HT-29 (cell line): ENCODE results near the gene ADCY5. TPM values are rescaled to one million over a fixed set of nuclear protein-coding genes. Genes with fewer than 3 reads are reported as not detected.

ENCODE experiments used
- DNase-seq: peaks from one replicate; pipeline ENCODE4 v3.0.0-alpha.2; 2015; ENCODE audit warnings: low spot score
- total RNA-seq: library from RNA; depleted of rRNA; stranded (reverse); fragments of >200 nt; shearing (Covaris generic); gene quantifications from 2 replicates; pipeline ENCODE4 v1.2.3, GENCODE V29; 2014

ADCY5 gene
- total RNA-seq, 1 experiment from 2014 or later: 1.6 TPM

DNA sequence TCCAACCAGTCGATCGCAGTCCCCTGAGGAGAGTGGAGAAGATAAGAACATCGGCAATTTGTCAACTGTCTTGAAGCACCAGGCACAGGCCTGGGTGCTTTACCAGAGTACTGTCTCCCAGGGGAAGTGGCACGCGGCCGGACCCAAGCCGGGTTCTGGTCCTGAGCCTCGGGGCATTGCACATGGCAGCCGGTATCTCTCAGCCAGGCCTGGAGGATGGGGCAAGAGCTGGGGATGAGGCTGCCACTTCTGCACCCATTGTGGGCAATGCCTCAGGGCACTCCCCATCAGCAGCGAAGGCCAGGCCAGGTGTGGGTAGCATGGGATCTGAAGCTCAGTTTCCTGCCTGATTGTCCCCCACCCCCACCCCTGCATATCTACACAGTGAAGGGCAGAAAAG is 77.5 kb downstream of the ADCY5 start:
- no peak for DNase-seq

DNA sequence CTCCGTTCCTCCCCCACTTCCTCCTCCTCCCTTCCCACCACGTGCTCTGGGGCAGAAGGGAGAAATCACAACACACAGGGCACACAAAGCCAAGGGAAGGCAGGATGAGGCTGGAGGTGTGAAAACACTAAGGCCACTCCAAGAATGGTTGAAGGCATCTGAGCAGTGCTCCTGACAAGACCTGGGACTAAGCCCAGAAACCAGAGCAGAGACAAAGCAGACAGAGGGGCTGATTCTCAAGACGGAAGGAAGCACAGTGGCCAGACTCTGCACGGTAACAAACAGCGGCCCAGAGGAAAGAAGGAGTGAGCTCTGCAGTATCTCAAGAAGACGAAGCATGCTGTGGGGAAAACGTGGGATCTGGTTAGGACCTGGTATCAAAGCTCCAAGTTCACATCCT is 78.1 kb downstream of the ADCY5 start:
- no peak for DNase-seq

DNA sequence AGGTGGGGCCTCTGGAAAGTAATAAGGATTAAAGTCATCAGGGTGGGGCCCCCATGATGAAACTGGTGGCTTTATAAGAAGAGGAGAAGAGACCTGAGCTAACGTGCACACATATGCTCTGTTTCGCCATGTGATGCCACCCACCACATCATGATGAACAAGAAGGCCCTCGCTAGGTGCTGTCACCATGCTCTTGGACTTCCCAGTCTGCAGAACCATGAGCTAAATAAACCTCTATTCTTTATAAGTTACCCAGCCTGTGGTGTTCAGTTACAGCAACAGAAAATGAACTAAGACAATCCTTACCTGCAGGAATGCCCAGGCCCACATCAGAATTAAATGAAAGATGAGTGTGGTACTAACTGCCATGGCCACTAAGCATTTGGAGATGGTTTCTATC is 79.8 kb downstream of the ADCY5 start:
- DNase-seq: no peak

DNA sequence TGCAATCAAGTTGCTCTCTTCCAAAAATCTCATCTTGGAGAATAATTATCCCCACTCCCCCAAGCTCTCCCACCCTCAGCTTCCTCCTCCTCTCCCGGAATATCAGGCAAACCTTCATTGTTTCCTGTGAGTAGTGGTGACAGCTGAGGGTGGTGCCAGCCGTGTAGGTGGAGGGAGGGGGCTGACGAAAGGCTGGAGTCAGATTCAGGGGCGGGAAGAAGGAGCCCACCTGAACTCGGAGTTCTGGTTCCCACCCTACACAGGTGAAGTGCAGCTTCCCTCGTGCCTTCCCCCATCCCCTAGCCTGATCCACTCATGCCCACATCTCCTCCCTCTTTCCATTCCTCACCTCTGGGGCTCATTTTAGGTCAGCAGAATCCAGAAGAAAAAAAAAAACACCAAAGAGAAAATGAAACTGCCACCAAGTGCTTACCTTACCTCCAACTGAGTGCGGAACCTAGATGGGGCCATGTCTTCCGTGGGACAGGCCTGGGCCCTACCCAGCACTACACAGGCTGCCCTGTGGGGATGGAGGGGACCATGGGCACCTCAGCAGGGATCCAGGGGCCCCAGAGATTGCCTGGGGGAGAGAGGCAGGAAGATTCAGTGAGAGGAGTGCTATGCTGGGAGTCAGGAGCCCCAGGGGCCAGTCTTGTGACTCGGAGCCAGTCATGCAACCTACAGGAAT is 81.3 kb downstream of the ADCY5 start:
- DNase-seq: no peak

DNA sequence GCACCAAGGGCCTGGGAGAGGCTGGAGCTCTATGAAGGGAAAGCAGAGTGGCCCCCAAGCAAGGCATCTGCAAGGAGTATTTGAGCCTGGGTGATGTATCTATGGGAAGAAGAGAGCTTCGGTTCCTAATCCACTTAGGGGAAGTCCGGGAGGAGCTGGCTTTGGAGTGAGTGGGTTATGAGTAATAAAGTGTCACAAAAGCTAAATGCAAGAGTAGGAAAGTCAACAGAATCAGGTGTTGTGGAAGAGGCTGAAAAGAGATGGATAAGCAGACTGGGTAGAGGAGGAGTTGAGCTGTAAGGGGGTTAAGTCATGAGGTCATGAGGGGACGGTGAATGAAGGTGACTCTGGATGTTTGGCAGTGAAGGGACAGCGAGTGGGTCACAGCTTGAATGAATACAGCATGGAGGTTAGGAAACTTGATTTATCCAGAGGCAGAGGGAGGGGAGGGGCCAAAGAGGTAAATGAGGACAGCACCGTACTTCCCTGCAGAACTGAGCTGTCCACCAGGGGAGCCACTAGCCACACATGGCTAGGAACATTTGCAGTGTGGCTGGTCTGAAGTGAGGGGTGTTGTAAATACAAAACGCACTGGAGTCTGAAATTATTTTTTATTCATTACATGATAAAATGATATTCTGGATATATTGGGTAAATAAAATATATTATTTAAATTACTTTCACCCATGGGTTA is 83.3 kb downstream of the ADCY5 start:
- DNase-seq: peak; percentile 58

DNA sequence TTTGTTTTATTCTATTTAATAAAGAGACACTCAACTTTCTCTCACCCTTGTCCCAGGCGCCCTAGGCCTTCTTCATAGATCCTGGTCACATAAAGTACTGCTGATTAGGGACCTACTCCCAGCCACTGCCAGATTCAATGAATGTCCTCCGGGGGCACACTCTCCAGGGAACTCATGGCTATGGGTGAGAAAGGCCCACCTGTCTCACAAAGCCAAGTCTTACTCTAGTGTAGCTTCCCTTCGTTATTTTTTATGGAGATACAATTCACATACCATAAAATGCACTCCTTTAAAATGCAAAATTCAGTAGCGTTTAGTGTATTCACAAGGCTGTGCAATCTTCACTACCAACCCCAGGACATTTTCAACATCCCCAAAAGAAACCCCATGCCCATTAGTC is 87.8 kb downstream of the ADCY5 start:
- DNase-seq: no peak

DNA sequence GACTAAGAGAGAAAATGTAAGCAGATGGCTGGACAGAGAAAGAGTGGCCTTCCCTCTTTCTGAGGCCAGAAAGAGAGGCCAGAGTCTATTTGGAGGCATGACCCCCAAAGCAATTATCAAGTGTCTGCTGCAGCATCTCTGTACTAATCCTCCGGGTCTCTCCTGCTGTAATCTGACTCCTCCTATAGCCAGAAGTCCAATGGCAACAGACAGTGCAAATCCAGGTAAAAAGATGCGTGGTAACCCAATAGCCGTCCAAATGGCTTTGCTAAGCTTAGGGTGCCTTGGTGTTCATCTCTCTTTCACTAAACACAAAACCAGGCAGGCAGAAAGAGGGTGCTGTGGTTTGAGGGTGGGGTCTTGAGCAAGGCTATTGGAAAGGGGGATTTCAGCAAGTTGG is 91.6 kb downstream of the ADCY5 start:
- DNase-seq: no peak

DNA sequence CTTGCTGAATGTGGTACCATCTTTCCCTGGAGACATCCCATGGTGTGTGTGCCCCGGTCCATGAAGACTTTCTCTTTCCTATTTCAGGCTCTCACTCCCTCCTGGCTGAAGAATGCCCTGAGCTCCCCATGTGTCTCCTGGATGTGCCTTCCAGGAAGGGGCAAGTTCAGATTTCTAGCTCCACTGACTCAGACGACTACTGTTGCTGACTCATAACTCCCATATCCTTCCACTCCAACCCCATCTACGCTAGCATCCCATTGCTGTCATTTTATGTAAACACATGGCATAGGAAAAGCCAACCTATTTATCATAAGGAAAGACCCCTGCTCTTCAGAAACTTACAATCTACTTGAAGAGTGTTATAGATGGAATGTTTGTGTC is 95.0 kb downstream of the ADCY5 start:
- no peak for DNase-seq

DNA sequence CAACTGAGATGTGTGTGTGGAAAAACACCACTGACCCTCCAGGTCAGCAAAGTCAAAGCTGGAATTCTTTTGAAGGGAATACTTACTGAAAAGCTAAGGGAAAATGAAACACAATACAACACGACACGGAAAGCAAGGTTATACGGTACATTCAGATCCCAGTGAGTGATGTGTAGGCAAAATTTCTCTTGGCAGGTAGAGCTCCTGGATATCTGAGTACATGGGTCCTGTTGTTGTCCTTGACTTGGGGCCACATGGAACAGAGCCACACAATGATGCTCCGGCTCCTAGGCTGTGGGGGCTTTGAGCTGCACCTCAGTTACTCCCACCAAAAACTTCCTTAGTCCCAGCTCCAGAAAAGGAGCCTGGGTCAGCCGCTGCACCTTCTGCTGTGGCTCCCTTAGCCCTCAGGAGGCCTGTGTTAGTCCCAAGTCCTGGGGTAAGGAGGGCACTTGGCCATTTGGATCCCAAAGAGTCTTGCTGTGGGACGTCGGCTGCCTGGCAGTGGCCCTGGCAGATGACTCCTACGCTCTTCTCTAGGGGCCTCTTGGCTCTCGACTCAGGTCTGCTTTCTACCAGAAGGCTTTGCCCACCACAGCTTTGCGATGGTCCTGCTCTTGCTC is 95.6 kb downstream of the ADCY5 start:
- DNase-seq: no peak

DNA sequence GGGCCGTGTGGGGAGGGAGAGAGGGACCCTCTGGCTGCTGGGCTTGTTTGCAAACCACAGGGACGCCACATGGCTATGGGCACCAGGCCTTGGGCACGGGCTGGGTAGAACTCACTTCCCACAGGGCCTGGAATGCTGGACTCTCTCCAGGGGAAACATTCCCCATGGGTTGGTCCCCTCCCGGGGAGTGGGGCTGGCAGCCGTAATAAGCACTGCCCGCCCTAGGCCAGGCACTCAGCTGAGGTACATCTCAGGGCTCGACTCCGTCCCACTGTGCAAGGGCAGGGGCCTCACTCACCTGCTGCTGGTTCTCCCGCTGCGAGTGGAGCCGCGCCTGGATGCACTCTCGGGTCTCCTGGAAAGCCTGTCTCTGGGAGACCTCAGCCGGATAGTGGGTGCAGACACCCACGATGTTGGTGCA is 96.7 kb downstream of the ADCY5 start:
- DNase-seq: no peak

DNA sequence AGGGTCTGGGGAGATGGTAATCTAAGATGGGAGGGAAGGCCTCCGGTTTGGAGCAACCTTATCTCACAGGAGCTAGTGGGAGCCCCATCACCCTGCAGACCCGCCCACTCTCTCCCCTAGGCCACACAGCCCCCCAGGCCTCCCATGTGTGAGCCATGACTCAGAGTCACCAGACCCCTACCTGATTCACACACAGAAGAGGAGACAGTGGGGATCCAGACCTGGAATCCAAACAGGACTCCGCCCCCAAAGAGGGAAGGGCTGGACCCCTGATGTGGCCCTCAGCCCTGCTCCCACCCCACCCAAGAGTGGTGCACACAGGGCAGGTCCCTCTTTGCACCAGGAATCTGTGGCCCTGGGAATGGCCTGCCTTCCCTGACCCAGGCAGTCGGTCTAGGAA is 97.4 kb downstream of the ADCY5 start:
- no peak for DNase-seq

DNA sequence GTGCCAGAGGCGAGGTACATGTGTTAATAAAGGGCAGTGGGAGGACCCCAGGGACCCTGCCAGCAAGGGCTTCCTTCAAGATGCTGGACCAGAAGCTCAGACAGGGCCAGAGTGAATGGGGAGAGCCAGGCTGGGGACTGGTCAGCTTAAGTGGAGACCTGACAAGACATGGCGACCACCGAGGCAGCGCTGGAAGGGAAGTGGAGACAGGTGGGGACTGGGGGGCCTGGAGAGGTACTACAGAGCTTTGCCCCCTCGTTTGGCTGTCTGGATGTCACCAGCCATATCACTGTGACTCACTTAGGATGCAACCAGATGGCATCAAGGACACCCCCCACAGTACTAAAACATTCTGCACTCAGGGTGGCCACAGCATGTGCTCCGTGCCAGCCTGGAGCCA is 97.9 kb downstream of the ADCY5 start:
- no peak for DNase-seq

DNA sequence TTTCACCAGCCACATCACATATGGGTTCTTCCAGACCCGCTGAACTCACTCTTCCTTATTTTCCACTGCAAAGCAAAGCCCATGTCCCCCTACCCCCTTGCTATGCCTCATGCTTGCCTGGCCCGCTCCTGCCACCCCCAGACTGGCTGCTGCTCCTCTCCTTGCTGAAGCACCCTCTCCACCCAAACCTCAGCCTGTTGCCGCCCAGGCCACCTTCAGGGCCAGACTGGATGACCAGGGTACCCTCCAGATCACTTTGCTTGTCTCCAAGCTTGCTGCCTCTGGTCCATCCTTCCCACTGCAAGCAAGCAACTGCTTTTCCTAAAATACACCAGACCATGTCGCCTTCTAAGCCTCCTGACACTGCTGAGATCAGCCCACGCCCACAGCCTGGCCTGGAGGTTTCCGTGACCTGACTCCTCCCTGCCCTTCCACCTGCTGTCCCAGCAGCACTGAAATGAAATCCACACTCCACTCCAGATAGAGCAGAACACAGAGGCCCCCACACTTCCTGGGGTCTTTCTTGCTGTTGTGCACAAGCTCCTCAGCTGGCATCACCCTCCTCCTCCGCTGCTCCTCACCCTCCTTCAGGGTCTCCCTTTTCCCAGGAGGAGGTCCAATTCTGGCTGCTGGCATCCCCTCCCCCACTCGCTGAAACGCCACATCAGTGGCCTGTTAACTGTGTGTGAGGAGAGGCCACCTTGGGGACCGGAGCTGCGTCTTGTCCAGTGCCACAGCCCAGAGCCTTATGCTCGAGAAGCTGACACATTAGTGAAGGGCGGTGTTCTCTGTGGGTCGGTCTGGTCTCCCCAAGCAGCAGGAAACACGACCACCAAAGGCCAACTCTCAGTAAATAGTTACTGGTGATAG is 99.1 kb downstream of the ADCY5 start:
- DNase-seq: no peak

DNA sequence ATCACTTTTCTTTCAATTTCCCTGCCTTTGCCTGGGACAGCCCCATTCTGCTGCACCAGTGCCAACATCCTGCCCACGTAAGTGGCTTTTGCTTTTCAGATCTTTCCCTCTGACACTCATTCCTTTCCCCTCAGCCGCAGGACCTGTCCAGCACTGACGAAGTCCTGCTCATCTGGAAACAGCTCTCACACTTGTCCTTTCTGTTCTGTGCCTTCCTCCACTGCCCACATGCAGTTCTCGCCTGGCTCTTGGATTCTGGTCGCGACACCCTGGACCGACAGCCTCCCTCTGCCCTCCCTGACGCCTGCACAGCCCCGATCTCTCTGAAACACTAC is 99.7 kb downstream of the ADCY5 start:
- DNase-seq: no peak

DNA sequence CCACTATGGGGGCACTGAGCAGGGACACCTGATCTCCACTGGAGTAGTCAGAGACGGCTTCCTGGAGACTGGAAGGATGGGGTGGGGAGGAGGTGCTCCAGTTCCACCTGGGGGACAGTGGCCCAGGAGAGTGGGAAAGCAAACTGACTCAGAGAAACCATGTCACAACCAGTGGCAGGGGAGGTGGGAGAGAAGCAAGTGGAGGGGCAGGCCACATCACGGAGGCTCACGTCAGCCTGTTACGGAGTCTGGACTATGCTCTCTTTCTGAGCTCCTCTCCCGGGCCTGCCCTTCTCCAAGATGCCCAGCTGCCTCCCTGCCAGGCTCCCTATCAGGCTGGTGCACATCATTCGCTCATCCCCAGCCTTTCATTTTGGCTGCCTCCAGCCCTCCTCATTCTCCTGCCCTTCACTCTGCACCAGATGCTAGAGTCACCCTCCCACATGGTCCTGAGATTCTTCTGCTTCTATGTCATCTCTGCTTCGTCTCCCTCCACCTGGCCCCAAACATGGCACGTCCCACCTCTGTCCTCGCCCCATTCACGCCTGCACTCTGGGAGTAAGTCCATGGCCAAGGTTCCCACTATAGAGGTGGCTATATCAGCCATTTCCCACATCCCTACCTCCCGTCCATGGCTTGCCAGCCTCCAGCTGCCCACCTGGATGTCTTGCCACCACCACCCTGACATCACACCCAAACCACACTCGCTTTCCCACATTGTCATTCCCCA is 100.3 kb downstream of the ADCY5 start:
- no peak for DNase-seq

DNA sequence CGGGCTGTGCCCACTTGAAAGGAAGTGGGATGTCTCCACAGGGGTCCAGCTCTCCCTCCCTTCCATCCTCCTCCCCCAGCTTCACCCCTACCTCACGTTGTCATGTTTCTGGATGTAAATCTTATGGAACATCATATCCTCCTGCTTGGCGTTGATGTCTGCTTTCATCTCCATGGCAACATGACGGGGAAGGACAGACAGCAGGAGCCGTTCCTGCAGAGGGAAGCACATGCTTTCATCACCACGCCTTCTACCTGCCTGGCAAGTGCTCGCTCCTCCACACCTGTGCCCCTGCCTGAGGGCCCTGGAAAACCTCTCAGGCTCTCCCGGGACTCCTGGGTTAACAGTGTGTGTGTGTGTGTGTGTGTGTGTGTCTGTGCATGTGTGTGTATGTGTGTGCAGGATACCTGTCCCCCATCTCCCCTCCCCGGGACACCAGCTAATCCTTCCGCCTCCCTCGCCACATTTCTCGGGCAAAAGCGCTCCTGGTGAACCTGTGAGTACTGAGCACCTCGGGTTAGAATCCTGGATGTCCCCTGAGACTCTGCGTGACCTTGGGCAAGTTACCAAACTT is 101.1 kb downstream of the ADCY5 start:
- DNase-seq: peak; percentile 23

DNA sequence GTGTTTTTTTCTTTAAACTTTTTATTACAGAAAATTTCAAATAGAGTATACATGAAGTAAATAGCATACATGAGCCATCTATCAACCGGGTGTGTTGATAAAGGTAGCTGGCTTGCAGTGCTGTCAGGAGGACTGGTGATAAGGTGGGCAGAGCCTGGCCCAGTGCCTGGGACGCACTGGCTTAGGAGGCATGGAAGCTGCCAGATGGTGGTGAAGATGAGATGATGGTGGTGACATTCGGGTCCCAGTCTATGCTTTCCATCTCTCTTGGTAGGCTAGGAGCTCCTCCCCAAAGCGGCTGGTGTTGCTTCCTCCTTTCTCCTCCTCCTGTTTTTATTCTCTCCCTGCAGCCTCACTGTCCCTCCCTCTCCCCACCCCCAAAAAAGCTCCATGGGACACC is 101.7 kb downstream of the ADCY5 start:
- DNase-seq: no peak

DNA sequence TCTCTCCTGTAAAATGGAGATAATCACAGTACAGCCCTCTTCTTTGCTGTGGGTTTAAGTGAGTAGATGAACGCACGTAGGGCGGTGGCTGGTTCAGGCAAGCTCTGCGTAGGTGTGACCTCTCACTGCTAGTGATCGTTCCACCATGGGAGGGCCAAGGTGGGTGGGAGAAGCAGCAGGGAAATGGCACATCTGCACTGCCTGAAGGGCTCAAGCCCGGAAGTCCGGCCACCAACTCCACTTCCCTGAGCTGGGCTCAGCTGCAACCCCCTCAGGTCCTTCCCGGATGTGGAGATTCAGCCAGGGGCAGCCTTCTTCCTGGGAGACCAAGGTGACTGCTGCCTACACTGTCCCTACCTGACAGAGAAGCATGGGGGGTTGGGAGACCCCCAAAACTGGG is 102.9 kb downstream of the ADCY5 start:
- no peak for DNase-seq

DNA sequence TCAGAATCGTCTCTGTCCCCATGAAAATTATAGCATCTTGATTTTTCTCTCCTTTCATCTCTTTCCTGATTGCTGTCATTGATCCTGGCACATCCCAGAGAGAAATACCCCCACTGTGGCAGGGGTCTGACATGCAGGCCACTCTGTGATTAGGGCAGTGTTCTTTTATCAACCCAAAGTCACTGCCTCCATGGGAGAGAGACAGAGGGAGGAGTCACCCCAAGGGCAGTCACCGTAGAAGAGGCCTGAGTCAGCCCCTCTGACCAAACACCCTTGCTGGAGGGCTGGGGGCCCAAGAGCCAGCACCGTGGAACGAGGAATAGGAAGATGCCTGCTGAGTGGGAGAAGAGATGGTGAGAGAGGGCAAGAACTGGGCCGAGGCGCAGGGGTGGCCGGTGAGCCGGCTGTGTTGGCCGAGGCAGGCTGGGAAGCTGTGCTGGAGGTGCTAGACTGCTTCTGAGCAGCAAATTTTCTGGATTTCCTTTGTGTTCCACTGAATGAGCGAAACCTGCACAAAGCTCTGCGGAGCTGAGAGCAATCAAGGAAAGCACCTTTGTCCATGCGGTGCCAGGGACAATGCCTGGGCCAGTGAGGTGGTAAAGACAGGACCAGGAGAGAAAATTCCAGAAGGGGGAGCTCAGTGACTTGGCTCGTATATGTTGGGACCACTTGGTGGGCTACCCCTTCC is 103.8 kb downstream of the ADCY5 start:
- no peak for DNase-seq

DNA sequence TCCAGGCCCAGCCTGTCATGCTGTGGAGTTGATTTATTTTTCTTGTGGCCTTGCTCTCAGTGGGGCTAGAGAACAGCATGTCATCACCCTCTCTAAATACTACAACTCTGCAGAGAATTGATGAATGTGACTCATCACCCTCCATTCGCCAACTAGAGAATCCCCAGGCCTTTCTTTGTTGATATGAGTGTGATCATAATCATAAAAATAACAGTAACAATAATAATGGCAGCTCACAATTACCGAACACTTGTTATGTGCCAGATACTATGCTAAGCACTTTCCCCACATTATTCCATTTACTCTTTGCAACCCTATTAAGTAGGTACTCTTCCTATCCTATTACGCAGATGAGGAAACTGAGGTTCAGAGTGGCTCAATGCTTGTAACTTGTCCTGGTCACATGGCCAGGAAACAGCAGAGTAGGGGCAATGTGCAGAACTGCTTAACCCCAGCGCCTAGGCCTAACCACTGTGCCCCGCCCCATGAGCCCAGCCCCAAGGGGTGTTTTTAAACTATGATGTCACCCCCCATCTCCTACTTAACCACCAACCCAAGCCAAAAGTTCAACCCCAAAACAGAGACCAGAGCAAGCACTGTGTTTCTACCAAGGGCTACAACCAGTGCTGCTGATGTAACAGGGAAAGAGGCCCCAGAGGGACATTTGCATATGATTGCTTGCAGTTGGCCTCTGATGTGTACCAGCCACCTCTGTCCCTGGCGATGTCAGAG is 104.5 kb downstream of the ADCY5 start:
- no peak for DNase-seq
